ENCODE results near the gene FZD8.

FZD8 gene

GRCh38 chr10:35674843-35675242 is 32.7 kb upstream of the FZD8 start:
- H3K4me3 ChIP-seq (ENCODE audit: low read length): no peak overlapping the region
- TF ChIP-seq CTCF (conservative IDR thresholded peaks at IDR 0.05; ENCODE audit: low read length): no peak
- no peak for DNase-seq (ENCODE audit: low read depth)

- no peak overlapping the region for H3K4me3 ChIP-seq (ENCODE audit: low read length)
- TF ChIP-seq CTCF (conservative IDR thresholded peaks at IDR 0.05; ENCODE audit: low read length): no peak
- DNase-seq (ENCODE audit: low read depth): no peak
Measured at GRCh38 chr10:35668865-35669650, 27.0 kb upstream of the FZD8 start.

- no peak overlapping the region for H3K4me3 ChIP-seq (ENCODE audit: low read length)
- TF ChIP-seq CTCF (conservative IDR thresholded peaks at IDR 0.05; ENCODE audit: low read length): no peak
- DNase-seq (ENCODE audit: low read depth): no peak
Measured at GRCh38 chr10:35667971-35668370, 25.9 kb upstream of the FZD8 start.

- H3K4me3 ChIP-seq (ENCODE audit: low read length): no peak overlapping the region
- no peak for TF ChIP-seq CTCF (conservative IDR thresholded peaks at IDR 0.05; ENCODE audit: low read length)
- DNase-seq (ENCODE audit: low read depth): no peak
Measured at GRCh38 chr10:35667270-35667889, 25.3 kb upstream of the FZD8 start.

GRCh38 chr10:35661236-35661635 is 19.1 kb upstream of the FZD8 start:
- TF ChIP-seq CTCF (conservative IDR thresholded peaks at IDR 0.05; ENCODE audit: low read length): no peak
- no peak overlapping the region for H3K4me3 ChIP-seq (ENCODE audit: low read length)
- peak; percentile 26 for DNase-seq (ENCODE audit: low read depth)

GRCh38 chr10:35659456-35659855 is 17.4 kb upstream of the FZD8 start:
- DNase-seq (ENCODE audit: low read depth): no peak
- TF ChIP-seq CTCF (conservative IDR thresholded peaks at IDR 0.05; ENCODE audit: low read length): no peak
- no peak overlapping the region for H3K4me3 ChIP-seq (ENCODE audit: low read length)

- H3K4me3 ChIP-seq (ENCODE audit: low read length): no peak overlapping the region
- no peak for TF ChIP-seq CTCF (conservative IDR thresholded peaks at IDR 0.05; ENCODE audit: low read length)
- no peak for DNase-seq (ENCODE audit: low read depth)
Measured at GRCh38 chr10:35657621-35658020, 15.5 kb upstream of the FZD8 start.
